Caco-2 (cell line): ENCODE measurements around the gene AGAP2. TPM values are rescaled to one million over a fixed set of nuclear protein-coding genes. Genes with fewer than 3 reads are reported as not detected.
A peak's percentile ranks its signal among the peaks of the same experiment; 100 is the strongest.

Source experiments
- BruUV-seq: library from RNA; stranded (reverse); fragments of 400-500 nt; replicated peaks from 2 replicates; lab custom pipeline; 2021; lab: Mats Ljungman, UMichigan
- CTCF ChIA-PET: fragments of 300-600 bp; sonication (Branson Sonifier 250); formaldehyde crosslinking; loops from one replicate; lab custom pipeline; 2022; ENCODE audit warnings: antibody characterized with exemption; lab: Charles Lee
- POLR2A ChIA-PET: fragments of 300-600 bp; sonication (Branson Sonifier 250); formaldehyde crosslinking; loops from one replicate; lab custom pipeline; 2022; ENCODE audit warnings: antibody characterized with exemption; lab: Charles Lee
- DNase-seq, 2 experiments: peaks; one replicate each; pipeline versions ENCODE4 v3.0.0 to v3.0.0-alpha.2; 2020 to 2022
- H3K27me3 ChIP-seq: replicated peaks from 2 replicates; pipeline ENCODE4 v1.6.0; 2011; ENCODE audit warnings: low read length; ENCODE audit not compliant: control insufficient read depth, insufficient read depth
- H3K36me3 ChIP-seq: 2 replicates; pipeline ENCODE4 v1.5.1; 2011; ENCODE audit warnings: low read length; ENCODE audit not compliant: control insufficient read depth, insufficient read depth
- H3K4me1 ChIP-seq: fragments of 250-450 bp; sonication (Bioruptor Pico); 2 replicates; pipeline ENCODE4 v1.5.1; 2020; ENCODE audit warnings: mild to moderate bottlenecking
- H3K4me3 ChIP-seq: 2 replicates; pipeline ENCODE4 v1.5.1; 2011; ENCODE audit warnings: low read depth, mild to moderate bottlenecking, control low read depth, low read length
- H3K9me3 ChIP-seq: fragments of 250-450 bp; sonication (Bioruptor Pico); 2 replicates; pipeline ENCODE4 v1.5.1; 2020; ENCODE audit warnings: mild to moderate bottlenecking, moderate library complexity
- H3K27ac Mint-ChIP-seq: one replicate; pipeline ENCODE4 v1.8.0; 2022; ENCODE audit warnings: mixed read lengths; ENCODE audit not compliant: unreplicated experiment
- H3K27me3 Mint-ChIP-seq: one replicate; pipeline ENCODE4 v1.8.0; 2022; ENCODE audit warnings: mixed read lengths; ENCODE audit not compliant: insufficient read depth, unreplicated experiment
- H3K36me3 Mint-ChIP-seq: one replicate; pipeline ENCODE4 v1.8.0; 2022; ENCODE audit warnings: mild to moderate bottlenecking, mixed read lengths; ENCODE audit not compliant: insufficient read depth, unreplicated experiment
- H3K4me1 Mint-ChIP-seq: one replicate; pipeline ENCODE4 v1.8.0; 2022; ENCODE audit warnings: low read depth, mixed read lengths; ENCODE audit not compliant: unreplicated experiment
- H3K4me3 Mint-ChIP-seq: one replicate; pipeline ENCODE4 v1.8.0; 2022; ENCODE audit warnings: mild to moderate bottlenecking, moderate library complexity, mixed read lengths; ENCODE audit not compliant: unreplicated experiment
- H3K9me3 Mint-ChIP-seq: one replicate; pipeline ENCODE4 v1.8.0; 2022; ENCODE audit warnings: mixed read lengths; ENCODE audit not compliant: unreplicated experiment
- CTCF ChIP-seq, 2 experiments: fragments of 200-600 bp in 1 of 2; IDR thresholded peaks; 1 replicate in 1 of 2; 2 replicates in 1 of 2; pipeline versions ENCODE4 v1.5.1 to v1.8.0; 2011 to 2022; ENCODE audit warnings: antibody characterized with exemption in 1 of 2, control low read depth in 1 of 2, inconsistent platforms in 1 of 2, low read depth in 1 of 2, low read length in 1 of 2, mild to moderate bottlenecking in 1 of 2, moderate library complexity in 1 of 2; ENCODE audit not compliant: insufficient read depth in 1 of 2, severe bottlenecking in 1 of 2, unreplicated experiment in 1 of 2
- intact Hi-C: fragments of 100-400 bp; cut with micrococcal nuclease; formaldehyde crosslinking; loops from one replicate; pipeline ENCODE4 v1.10.0; 2022; ENCODE audit not compliant: unreplicated experiment
- total RNA-seq: library from RNA; stranded (reverse); gene quantifications from 2 replicates; pipeline ENCODE4 v1.2.3, GENCODE V29; 2022

The AGAP2 gene
- total RNA-seq, 1 experiment from 2014 or later: 0.09 TPM

- Histone ChIP-seq H3K4me3 (no peak overlapping the region), H3K27me3 (no peaks in the 10 kb centered on the region), H3K9me3 (no peaks in the 10 kb centered on the region), H3K4me1 (no peaks in the 10 kb centered on the region), H3K36me3 (no peaks in the 10 kb centered on the region)
- POLR2A ChIA-PET: no interaction called here
- intact Hi-C loops: no loop called here
- no peaks in the 10 kb centered on the region for H3K4me1 Mint-ChIP-seq
- CTCF ChIA-PET: no interaction called here
- no peaks in the 10 kb centered on the region for H3K27me3 Mint-ChIP-seq
- no peaks in the 10 kb centered on the region for H3K9me3 Mint-ChIP-seq
- BruUV-seq: TSS peak; percentile 86
- no peak overlapping the region for H3K27ac Mint-ChIP-seq
- no peak for TF ChIP-seq CTCF (IDR thresholded peaks at IDR 0.05; ENCODE audit: insufficient read depth in 1 of 2, low read depth in 1 of 2, low read length in 1 of 2, severe bottlenecking in 1 of 2, unreplicated experiment in 1 of 2)
- H3K36me3 Mint-ChIP-seq: peaks cover 13% of the 10 kb centered on the region
- no peak overlapping the region for H3K4me3 Mint-ChIP-seq
- DNase-seq: no peak
Observed at GRCh38 chr12:57720606-57721595, 17.6 kb downstream of the AGAP2 start.

- Mint-ChIP-seq H3K36me3 (peaks cover 17% of the 10 kb centered on the region), H3K4me3 (no peak overlapping the region), H3K9me3 (no peaks in the 10 kb centered on the region), H3K27me3 (no peaks in the 10 kb centered on the region), H3K27ac (no peak overlapping the region), H3K4me1 (no peaks in the 10 kb centered on the region)
- no peak for DNase-seq
- ChIA-PET POLR2A (no interaction called here), CTCF (no interaction called here)
- Histone ChIP-seq H3K36me3 (no peaks in the 10 kb centered on the region), H3K4me3 (no peak overlapping the region), H3K4me1 (no peaks in the 10 kb centered on the region), H3K9me3 (no peaks in the 10 kb centered on the region), H3K27me3 (no peaks in the 10 kb centered on the region)
- intact Hi-C loops: no loop called here
- TF ChIP-seq CTCF (IDR thresholded peaks at IDR 0.05; ENCODE audit: insufficient read depth in 1 of 2, low read depth in 1 of 2, low read length in 1 of 2, severe bottlenecking in 1 of 2, unreplicated experiment in 1 of 2): no peak
- no TSS peak for BruUV-seq
Observed at GRCh38 chr12:57719777-57720605, 18.6 kb downstream of the AGAP2 start.
